Kidney (tissue), 14 donors: ENCODE data around the gene PRKCZ. TPM values are rescaled to one million over a fixed set of nuclear protein-coding genes. Genes with fewer than 3 reads are reported as not detected.

Source experiments
- DNase-seq, 5 donors: peaks; one replicate each; pipeline ENCODE4 v3.0.0-alpha.2; 2013 to 2020
- FAIRE-seq: peaks from 2 replicates; lab custom pipeline; 2012; peaks lifted over from hg19 to GRCh38; lab: Jason Lieb, UNC
- H3K27ac ChIP-seq, 2 donors: one replicate each; pipeline ENCODE4 v1.7.0; 2013; ENCODE audit warnings: low read depth in 2 of 2, low read length in 2 of 2, inconsistent platforms in 1 of 2
- H3K27me3 ChIP-seq: one replicate; pipeline ENCODE4 v1.7.1; 2013; ENCODE audit warnings: low read length, inconsistent platforms; ENCODE audit not compliant: control insufficient read depth, insufficient read depth
- H3K36me3 ChIP-seq, 3 donors: one replicate each; pipeline versions ENCODE4 v1.7.0 to v1.7.1; 2013; ENCODE audit warnings: low read length in 3 of 3, control low read depth in 1 of 3, inconsistent platforms in 1 of 3; ENCODE audit not compliant: insufficient read depth in 3 of 3, control insufficient read depth in 2 of 3
- H3K4me1 ChIP-seq, 3 donors: one replicate each; pipeline versions ENCODE4 v1.7.0 to v1.7.1; 2013; ENCODE audit warnings: low read length in 3 of 3, inconsistent platforms in 1 of 3, low read depth in 1 of 3; ENCODE audit not compliant: control insufficient read depth in 2 of 3, insufficient read depth in 2 of 3
- H3K4me3 ChIP-seq, 3 donors: one replicate each; pipeline versions ENCODE4 v1.7.0 to v1.8.1; 2013; ENCODE audit warnings: low read length in 3 of 3, control low read depth in 1 of 3, inconsistent platforms in 1 of 3
- H3K9ac ChIP-seq, 3 donors: one replicate each; pipeline versions ENCODE4 v1.7.0 to v1.7.1; 2013; ENCODE audit warnings: low read length in 3 of 3, control low read depth in 1 of 3, inconsistent platforms in 1 of 3
- H3K9me3 ChIP-seq, 3 donors: one replicate each; pipeline versions ENCODE4 v1.7.0 to v1.7.1; 2013; ENCODE audit warnings: low read length in 3 of 3, control low read depth in 1 of 3, inconsistent platforms in 1 of 3; ENCODE audit not compliant: control insufficient read depth in 2 of 3, insufficient read depth in 1 of 3
- intact Hi-C: fragments of 100-400 bp; cut with DNase I; formaldehyde crosslinking; loops from one replicate; pipeline ENCODE4 v1.11.1; 2022
- polyA plus RNA-seq: library from polyadenylated mRNA; stranded (reverse); fragments of 350-450 nt; fragmentation: Illumina TruSeq; extraction: RNeasy Lipid Tissue Mini Kit (QIAGEN cat#74804); gene quantifications from one replicate; pipeline ENCODE4 v1.2.3, GENCODE V29; 2014; ENCODE audit warnings: low read depth, low replicate concordance; ENCODE audit not compliant: insufficient read depth
- total RNA-seq: library from RNA; stranded (reverse); fragmentation: NEBNext Ultra II Directional; extraction: Animal tissue kit (Norgen Biotek cat#: 25700); gene quantifications from one replicate; pipeline ENCODE4 v1.2.1, GENCODE V29; 2021
- TF ChIP-seq, protein P1 (sequence below): IDR thresholded peaks from 3 replicates; pipeline ENCODE4 v1.5.1; 2012; ENCODE audit warnings: mild to moderate bottlenecking, moderate library complexity, borderline replicate concordance; ENCODE audit not compliant: insufficient read depth; ENCODE audit errors: extremely low read depth
- donor health status: control.
- donor health status: control.
- donor health status: control.
- donor health status: control.
- donor health status: control.
- donor health status: DM: yes; HTN: yes; CAD: no.
- donor health status: Normal renal cell carcinoma (clear cell type).

The PRKCZ gene
- total and polyA plus RNA-seq, 2 donors from 2014 or later = 24.7 to 42.4 TPM

DNA sequence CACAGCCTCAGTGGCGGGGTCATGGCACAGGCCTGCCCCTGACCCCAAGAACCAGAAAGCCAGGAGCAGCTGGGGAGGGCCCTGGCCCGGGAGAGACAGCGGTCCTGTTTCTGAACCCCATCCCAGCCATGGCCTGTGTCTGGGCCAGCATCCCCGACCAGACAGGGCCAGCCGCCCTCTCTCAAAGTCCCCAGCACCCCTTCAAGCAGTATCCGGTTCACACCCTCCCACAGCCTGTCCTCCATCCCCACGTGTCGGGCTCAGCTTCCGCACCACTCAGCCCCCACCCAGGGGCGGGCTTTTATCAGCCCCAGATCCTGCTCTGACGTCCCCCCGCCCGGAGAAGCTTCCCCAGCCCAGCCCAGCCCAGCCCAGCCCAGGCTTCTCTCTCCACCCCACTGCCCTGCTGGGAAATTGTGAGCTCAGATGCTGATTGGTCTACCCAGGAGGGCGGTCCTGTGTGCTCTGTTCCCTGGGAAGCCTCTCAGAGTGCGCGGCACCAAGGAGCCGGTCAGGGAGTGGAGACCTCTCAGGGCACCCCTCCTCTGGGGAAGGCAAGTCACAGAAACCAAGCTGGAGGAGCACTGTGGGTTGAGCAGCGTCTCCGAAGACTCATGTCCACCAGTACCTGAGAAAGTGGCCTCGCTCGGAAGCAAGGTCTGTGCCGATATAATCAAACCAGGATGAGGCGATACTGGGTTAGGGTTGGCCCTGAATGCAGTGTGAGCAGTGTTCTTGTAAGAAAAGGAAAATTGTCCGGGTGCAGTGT, 149.0 kb downstream of the PRKCZ start:
- TF ChIP-seq, protein P1, sequence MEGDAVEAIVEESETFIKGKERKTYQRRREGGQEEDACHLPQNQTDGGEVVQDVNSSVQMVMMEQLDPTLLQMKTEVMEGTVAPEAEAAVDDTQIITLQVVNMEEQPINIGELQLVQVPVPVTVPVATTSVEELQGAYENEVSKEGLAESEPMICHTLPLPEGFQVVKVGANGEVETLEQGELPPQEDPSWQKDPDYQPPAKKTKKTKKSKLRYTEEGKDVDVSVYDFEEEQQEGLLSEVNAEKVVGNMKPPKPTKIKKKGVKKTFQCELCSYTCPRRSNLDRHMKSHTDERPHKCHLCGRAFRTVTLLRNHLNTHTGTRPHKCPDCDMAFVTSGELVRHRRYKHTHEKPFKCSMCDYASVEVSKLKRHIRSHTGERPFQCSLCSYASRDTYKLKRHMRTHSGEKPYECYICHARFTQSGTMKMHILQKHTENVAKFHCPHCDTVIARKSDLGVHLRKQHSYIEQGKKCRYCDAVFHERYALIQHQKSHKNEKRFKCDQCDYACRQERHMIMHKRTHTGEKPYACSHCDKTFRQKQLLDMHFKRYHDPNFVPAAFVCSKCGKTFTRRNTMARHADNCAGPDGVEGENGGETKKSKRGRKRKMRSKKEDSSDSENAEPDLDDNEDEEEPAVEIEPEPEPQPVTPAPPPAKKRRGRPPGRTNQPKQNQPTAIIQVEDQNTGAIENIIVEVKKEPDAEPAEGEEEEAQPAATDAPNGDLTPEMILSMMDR = no peak
- peak overlapping the region; percentile 14 to 66 (median 24) for H3K9ac ChIP-seq
- no peaks in the 10 kb centered on the region for H3K36me3 ChIP-seq
- H3K27me3 ChIP-seq = no peaks in the 10 kb centered on the region
- DNase-seq (peak; percentile 88 to 98 (median 90)), FAIRE-seq (peak; percentile 49)
- H3K4me3 ChIP-seq = peak overlapping the region; percentile 56 to 72 (median 68)
- intact Hi-C loops = loop anchor here (5.0 kb wide), 1 partner anchor 183 kb away; no protein-coding TSS in a partner anchor
- H3K9me3 ChIP-seq = no peaks in the 10 kb centered on the region
- H3K4me1 ChIP-seq = peaks cover 0 to 24% (median 10%) of the 10 kb centered on the region in 3 donors
- H3K27ac ChIP-seq = peak overlapping the region; percentile 68 to 71

DNA sequence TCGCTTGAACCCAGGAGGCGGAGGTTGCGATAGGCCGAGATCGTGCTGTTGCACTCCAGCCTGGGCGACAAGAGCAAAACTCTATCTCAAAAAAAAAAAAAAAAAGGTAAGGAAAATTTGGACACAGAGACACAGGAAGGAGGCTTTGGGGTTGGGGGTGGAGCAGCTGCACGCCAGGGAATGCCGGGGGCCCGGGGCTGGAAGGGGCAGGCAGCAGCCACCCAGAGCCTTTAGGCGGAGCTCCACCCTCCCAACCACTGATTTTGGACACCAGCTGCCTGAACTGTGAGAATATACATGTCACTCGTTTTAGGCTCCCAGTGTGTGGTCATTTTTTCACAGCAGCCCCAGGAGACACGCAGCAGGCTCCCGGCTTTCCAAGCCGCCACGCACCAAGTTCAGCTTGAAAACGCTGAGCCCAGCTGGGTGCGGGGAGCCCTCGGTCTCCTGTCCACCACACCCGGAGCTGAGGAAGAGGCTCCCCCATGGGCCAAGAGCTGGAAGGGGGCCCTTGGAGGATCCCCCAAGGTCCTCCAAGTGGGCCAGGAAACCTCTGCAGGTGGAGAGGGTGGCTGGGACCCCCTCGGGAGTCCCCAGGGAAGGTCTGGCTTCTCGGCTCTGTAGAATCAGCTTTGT, 150.2 kb downstream of the PRKCZ start:
- FAIRE-seq (no peak), DNase-seq (peak in 1 of 5 donors; percentile 70)
- H3K27me3 ChIP-seq = no peaks in the 10 kb centered on the region
- no peak overlapping the region for H3K4me3 ChIP-seq
- intact Hi-C loops = no loop called here
- H3K9ac ChIP-seq = no peak overlapping the region
- peaks cover 0 to 26% (median 12%) of the 10 kb centered on the region in 3 donors for H3K4me1 ChIP-seq
- no peaks in the 10 kb centered on the region for H3K36me3 ChIP-seq
- TF ChIP-seq, protein P1 = no peak
- no peaks in the 10 kb centered on the region for H3K9me3 ChIP-seq
- no peak overlapping the region for H3K27ac ChIP-seq

DNA sequence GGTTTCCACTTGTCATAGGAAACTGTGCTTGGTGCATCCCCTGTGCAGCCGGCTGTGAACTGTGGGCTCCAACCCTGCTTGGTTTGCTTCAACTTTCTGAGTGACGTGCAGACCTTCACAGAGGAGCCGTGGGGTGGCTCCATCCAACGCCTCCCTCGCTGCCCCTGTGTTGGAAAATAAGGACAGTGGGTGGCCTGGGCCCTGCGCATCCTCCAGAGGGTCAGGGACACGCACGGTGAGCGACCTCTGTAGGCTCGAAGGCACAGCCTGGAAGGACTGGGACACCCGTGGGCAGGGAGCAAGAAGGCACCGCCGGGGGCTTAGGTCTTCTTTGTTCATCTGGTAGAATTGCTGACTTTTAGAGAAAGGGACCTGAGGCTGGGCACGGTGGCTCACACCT, 150.9 kb downstream of the PRKCZ start:
- no peaks in the 10 kb centered on the region for H3K36me3 ChIP-seq
- DNase-seq (peak in 1 of 5 donors; percentile 71), FAIRE-seq (no peak)
- H3K4me3 ChIP-seq = no peak overlapping the region
- peaks cover 0 to 29% (median 15%) of the 10 kb centered on the region in 3 donors for H3K4me1 ChIP-seq
- intact Hi-C loops = no loop called here
- H3K9me3 ChIP-seq = no peaks in the 10 kb centered on the region
- no peak overlapping the region for H3K9ac ChIP-seq
- TF ChIP-seq, protein P1 = no peak
- no peaks in the 10 kb centered on the region for H3K27me3 ChIP-seq
- no peak overlapping the region for H3K27ac ChIP-seq
